HepG2 (cell line): ENCODE results near the gene NUDT3. TPM values are rescaled to one million over a fixed set of nuclear protein-coding genes. Genes with fewer than 3 reads are reported as not detected.

Source experiments
- ATAC-seq: fragments of 200-7000 bp; cut with Tn5 transposase; 3 replicates; pipeline ENCODE4 v1.9.1; 2020; ENCODE audit warnings: mild to moderate bottlenecking, moderate library complexity
- BruUV-seq: library from RNA; stranded (reverse); fragments of 400-500 nt; replicated peaks from 2 replicates; lab custom pipeline; 2021; lab: Mats Ljungman, UMichigan
- CTCF ChIA-PET: fragments of 300-600 bp; formaldehyde crosslinking; extraction: SDS; loops from one replicate; lab custom pipeline; 2021; ENCODE audit warnings: low total read pairs, inconsistent platforms, low intra/inter-chr PET ratio; lab: Yijun Ruan, JAX
- POLR2A ChIA-PET: fragments of 350-600 bp; sonication (Branson Sonifier 250); formaldehyde crosslinking; loops from one replicate; lab custom pipeline; 2020; ENCODE audit warnings: antibody characterized with exemption, inconsistent platforms; lab: Yijun Ruan, JAX
- DNase-seq: peaks from one replicate; pipeline ENCODE4 v3.0.0-alpha.2; 2015; ENCODE audit warnings: low spot score
- FAIRE-seq: peaks from 3 replicates; lab custom pipeline; 2011; peaks lifted over from hg19 to GRCh38; lab: Jason Lieb, UNC
- H2AFZ ChIP-seq: one replicate; pipeline ENCODE4 v1.6.1; 2011; ENCODE audit warnings: low read length, inconsistent platforms
- H3K27ac ChIP-seq: fragments of 300-600 bp; 3 replicates; pipeline ENCODE4 v1.8.0; 2011; ENCODE audit warnings: mixed run types, mild to moderate bottlenecking, mixed read lengths, low read length, inconsistent platforms; ENCODE audit not compliant: insufficient read depth; ENCODE audit errors: extremely low read length
- H3K27me3 ChIP-seq, 2 experiments: fragments of 200-600 bp in 1 of 2; 2 replicates in 1 of 2; 3 replicates in 1 of 2; pipeline versions ENCODE4 v1.6.0 to v1.8.0; 2011; ENCODE audit warnings: low read length in 2 of 2, mild to moderate bottlenecking in 2 of 2, moderate library complexity in 2 of 2, inconsistent platforms in 1 of 2; ENCODE audit not compliant: insufficient read depth in 2 of 2, control insufficient read depth in 1 of 2
- H3K36me3 ChIP-seq, 2 experiments: fragments of 200-600 bp in 1 of 2; replicated peaks in 1 of 2; 2 replicates in 1 of 2; 3 replicates in 1 of 2; pipeline versions ENCODE4 v1.5.1 to v1.8.0; 2011; ENCODE audit warnings: low read length in 2 of 2, inconsistent platforms in 1 of 2; ENCODE audit not compliant: insufficient read depth in 2 of 2, control insufficient read depth in 1 of 2
- H3K4me1 ChIP-seq: 2 replicates; pipeline ENCODE4 v1.5.1; 2012; ENCODE audit warnings: low read length, inconsistent platforms; ENCODE audit not compliant: insufficient read depth
- H3K4me2 ChIP-seq: 2 replicates; pipeline ENCODE4 v1.6.0; 2011; ENCODE audit warnings: low read depth, low read length, inconsistent platforms
- H3K4me3 ChIP-seq, 3 experiments: fragments of 200-600 bp in 1 of 3; sonication (generic), shearing (Covaris generic) in 1 of 3; replicated peaks in 1 of 3; 2 replicates each; pipeline ENCODE4 v1.5.1; 2011 to 2016; ENCODE audit warnings: low read length in 3 of 3, inconsistent platforms in 2 of 3, low read depth in 2 of 3, mild to moderate bottlenecking in 2 of 3, control low read depth in 1 of 3, mixed read lengths in 1 of 3; ENCODE audit not compliant: insufficient read depth in 1 of 3
- H3K79me2 ChIP-seq: one replicate; pipeline ENCODE4 v1.6.1; 2011; ENCODE audit warnings: low read length, inconsistent platforms; ENCODE audit not compliant: insufficient read depth
- H3K9ac ChIP-seq: 2 replicates; pipeline ENCODE4 v1.6.0; 2011; ENCODE audit warnings: mild to moderate bottlenecking, low read depth, low read length, inconsistent platforms; ENCODE audit not compliant: insufficient read depth
- H3K9me3 ChIP-seq: 2 replicates; pipeline ENCODE4 v1.5.1; 2012; ENCODE audit warnings: mild to moderate bottlenecking, low read length
- H4K20me1 ChIP-seq: 2 replicates; pipeline ENCODE4 v1.6.0; 2011; ENCODE audit warnings: inconsistent platforms, mild to moderate bottlenecking, low read length, moderate library complexity; ENCODE audit not compliant: insufficient read depth
- CSRNP1 ChIP-seq: sonication (generic); formaldehyde crosslinking; IDR thresholded peaks from 2 replicates; pipeline ENCODE4 v1.8.1; 2023; ENCODE audit warnings: mild to moderate bottlenecking, missing genetic modification reagents
- ELF3 ChIP-seq: IDR thresholded peaks from 2 replicates; pipeline ENCODE4 v1.6.1; 2016; ENCODE audit warnings: missing genetic modification reagents, missing compliant biosample characterization
- MBNL3 ChIP-seq: fragments of 250-450 bp; sonication (Bioruptor Pico); conservative IDR thresholded peaks from 2 replicates; pipeline ENCODE4 v1.8.0; 2022; ENCODE audit warnings: mild to moderate bottlenecking, inconsistent platforms
- MED1 ChIP-seq: sonication (generic); formaldehyde crosslinking; IDR thresholded peaks from 2 replicates; pipeline ENCODE4 v1.4.0; 2020; ENCODE audit warnings: missing genetic modification reagents
- NFKB2 ChIP-seq: sonication (generic); formaldehyde crosslinking; IDR thresholded peaks from 2 replicates; pipeline ENCODE4 v1.4.0; 2020; ENCODE audit warnings: missing genetic modification reagents, borderline replicate concordance
- TEAD3 ChIP-seq: optimal IDR thresholded peaks from 2 replicates; pipeline ENCODE3; 2016; ENCODE audit warnings: borderline replicate concordance
- TRIM24 ChIP-seq: sonication (generic); formaldehyde crosslinking; IDR thresholded peaks from 2 replicates; pipeline ENCODE4 v1.8.0; 2022; ENCODE audit warnings: mild to moderate bottlenecking, missing genetic modification reagents
- ZNF124 ChIP-seq: sonication (generic); formaldehyde crosslinking; IDR thresholded peaks from 2 replicates; pipeline ENCODE4 v1.4.0; 2020; ENCODE audit warnings: missing genetic modification reagents
- ZNF354B ChIP-seq: sonication (generic); formaldehyde crosslinking; IDR thresholded peaks from 2 replicates; pipeline ENCODE4 v1.8.0; 2022; ENCODE audit warnings: mild to moderate bottlenecking, missing genetic modification reagents
- ZNF362 ChIP-seq: sonication (generic); formaldehyde crosslinking; IDR thresholded peaks from 2 replicates; pipeline ENCODE4 v1.4.0; 2020; ENCODE audit warnings: missing genetic modification reagents, mild to moderate bottlenecking, borderline replicate concordance
- ZNF441 ChIP-seq: sonication (generic); formaldehyde crosslinking; IDR thresholded peaks from 2 replicates; pipeline ENCODE4 v1.7.0; 2021; ENCODE audit warnings: missing genetic modification reagents, borderline replicate concordance
- ZNF609 ChIP-seq: sonication (generic); formaldehyde crosslinking; IDR thresholded peaks from 2 replicates; pipeline ENCODE4 v1.4.0; 2020; ENCODE audit warnings: mild to moderate bottlenecking, missing genetic modification reagents, borderline replicate concordance
- ZNF703 ChIP-seq: sonication (generic); formaldehyde crosslinking; IDR thresholded peaks from 2 replicates; pipeline ENCODE4 v1.5.1; 2020; ENCODE audit warnings: missing genetic modification reagents, mild to moderate bottlenecking, moderate library complexity, borderline replicate concordance
- ZNF768 ChIP-seq: sonication (generic); formaldehyde crosslinking; IDR thresholded peaks from 2 replicates; pipeline ENCODE4 v1.4.0; 2020; ENCODE audit warnings: missing genetic modification reagents
- ZSCAN9 ChIP-seq: IDR thresholded peaks from 2 replicates; pipeline ENCODE4 v1.6.1; 2016; ENCODE audit warnings: borderline replicate concordance
- WGBS: methylation state at CpG from one replicate; pipeline ENCODE4 v1.1.6; 2017; ENCODE audit warnings: low lambda C conversion rate; 5-methylcytosine and 5-hydroxymethylcytosine counted together
- in situ Hi-C: cut with HindIII; loops from 2 replicates; pipeline ENCODE4 v1.10.0; 2017; ENCODE audit warnings: low pct_unique_long_range_greater_than_20kb; ENCODE audit not compliant: extremely low pct_ligation_motif_present
- intact Hi-C: fragments of 100-400 bp; cut with micrococcal nuclease; formaldehyde crosslinking; loops from one replicate; pipeline ENCODE4 v1.10.0; 2022; ENCODE audit not compliant: unreplicated experiment
- polyA plus RNA-seq, 8 experiments: library from polyadenylated mRNA; depleted of rRNA in 3 of 8; stranded (reverse) in 7 of 8; unstranded in 1 of 8; fragments of >200 nt; fragmentation: Illumina TruSeq in 4 of 8; extraction: Trizol in 4 of 8; gene quantifications; 2 replicates each; pipeline versions ENCODE4 v1.2.1 to v1.2.3, GENCODE V29; 2011 to 2016; ENCODE audit warnings: low read depth in 4 of 8, missing spikeins in 1 of 8, mixed read lengths in 1 of 8; ENCODE audit not compliant: insufficient read depth in 1 of 8
- total RNA-seq, 5 experiments: library from RNA; depleted of rRNA; stranded (reverse); fragments of >200 nt; fragmentation: Illumina TruSeq; extraction: Trizol; gene quantifications; 2 replicates each; pipeline ENCODE4 v1.2.3, GENCODE V29; 2016; ENCODE audit warnings: low read depth in 1 of 5

Gene NUDT3
- total and polyA plus RNA-seq, 2 of the 13 experiments (the other 11 are each of a cell fraction or from before 2014, with no cell fraction given), result 20.2 to 20.6 TPM

GRCh38 chr6:34281702-34282334 is 110.7 kb downstream of the NUDT3 start:
- Histone ChIP-seq H3K36me3 (peaks cover 5 to 21% of the 10 kb centered on the region in 2 experiments; a peak in 4 of 5 replicates), H3K4me2 (no peak overlapping the region), H3K9me3 (no peaks in the 10 kb centered on the region), H3K4me3 (no peak overlapping the region), H3K27ac (no peak overlapping the region), H2AFZ (no peak overlapping the region), H3K4me1 (peaks cover 11% of the 10 kb centered on the region), H4K20me1 (no peaks in the 10 kb centered on the region), H3K9ac (no peak overlapping the region), H3K27me3 (no peaks in the 10 kb centered on the region), H3K79me2 (no peaks in the 10 kb centered on the region)
- no peak for FAIRE-seq
- no TSS peak for BruUV-seq
- in situ Hi-C loops (no loop called here), intact Hi-C loops (no loop called here)
- no peak for ATAC-seq
- POLR2A ChIA-PET, result interaction anchor here (0.8 kb wide), 1 partner anchor 133 kb away, joined by 3 read pairs; no protein-coding TSS in a partner anchor
- 97% methylated on average over 6 of the region's 6 CpGs for WGBS
- TF ChIP-seq ZNF124 (CRISPR knock-in tag), result no peak
- TF ChIP-seq TEAD3 (CRISPR knock-in tag), result no peak
- no peak for TF ChIP-seq ZNF768 (CRISPR knock-in tag)
- TF ChIP-seq ZNF609 (CRISPR knock-in tag), result no peak
- TF ChIP-seq MBNL3 (CRISPR knock-in tag), result no peak
- TF ChIP-seq MED1 (CRISPR knock-in tag), result no peak
- TF ChIP-seq NFKB2 (CRISPR knock-in tag), result no peak
- no peak for TF ChIP-seq ELF3 (CRISPR knock-in tag)
- TF ChIP-seq ZNF441 (CRISPR knock-in tag), result no peak
- no peak for TF ChIP-seq ZNF354B
- no peak for TF ChIP-seq ZNF703 (CRISPR knock-in tag)
- TF ChIP-seq ZSCAN9, result no peak
- TF ChIP-seq TRIM24 (CRISPR knock-in tag), result no peak
- TF ChIP-seq ZNF362 (CRISPR knock-in tag), result no peak
- TF ChIP-seq CSRNP1, result no peak
- DNase-seq, result no peak
- CTCF ChIA-PET, result no interaction called here
